ENCODE data around the gene IARS1. TPM values are rescaled to one million over a fixed set of nuclear protein-coding genes. Genes with fewer than 3 reads are reported as not detected.

Gene IARS1
- total RNA-seq, 6 donors from 2014 or later = 39.0 to 114 (median 71.9) TPM

GRCh38 chr9:92312887-92313623, 19.6 kb upstream of the IARS1 start:
- DNase-seq (no peak), ATAC-seq (ENCODE audit: low FRiP score in 2 of 2) (no peak)
- H3K27ac ChIP-seq = peak overlapping the region in 1 of 4 donors; percentile 48
- 50 to 54% methylated on average over 6 of the region's 6 CpGs for WGBS, 2 donors
- peaks cover 0 to 8% (median 0%) of the 10 kb centered on the region in 4 donors for H3K4me1 ChIP-seq
- no peak overlapping the region for H3K4me3 ChIP-seq
- H3K27me3 ChIP-seq = no peaks in the 10 kb centered on the region
- TF ChIP-seq, protein P1, sequence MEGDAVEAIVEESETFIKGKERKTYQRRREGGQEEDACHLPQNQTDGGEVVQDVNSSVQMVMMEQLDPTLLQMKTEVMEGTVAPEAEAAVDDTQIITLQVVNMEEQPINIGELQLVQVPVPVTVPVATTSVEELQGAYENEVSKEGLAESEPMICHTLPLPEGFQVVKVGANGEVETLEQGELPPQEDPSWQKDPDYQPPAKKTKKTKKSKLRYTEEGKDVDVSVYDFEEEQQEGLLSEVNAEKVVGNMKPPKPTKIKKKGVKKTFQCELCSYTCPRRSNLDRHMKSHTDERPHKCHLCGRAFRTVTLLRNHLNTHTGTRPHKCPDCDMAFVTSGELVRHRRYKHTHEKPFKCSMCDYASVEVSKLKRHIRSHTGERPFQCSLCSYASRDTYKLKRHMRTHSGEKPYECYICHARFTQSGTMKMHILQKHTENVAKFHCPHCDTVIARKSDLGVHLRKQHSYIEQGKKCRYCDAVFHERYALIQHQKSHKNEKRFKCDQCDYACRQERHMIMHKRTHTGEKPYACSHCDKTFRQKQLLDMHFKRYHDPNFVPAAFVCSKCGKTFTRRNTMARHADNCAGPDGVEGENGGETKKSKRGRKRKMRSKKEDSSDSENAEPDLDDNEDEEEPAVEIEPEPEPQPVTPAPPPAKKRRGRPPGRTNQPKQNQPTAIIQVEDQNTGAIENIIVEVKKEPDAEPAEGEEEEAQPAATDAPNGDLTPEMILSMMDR (IDR thresholded peaks at IDR 0.05) = no peak
- TF ChIP-seq EP300 (IDR thresholded peaks at IDR 0.05) (no peak), POLR2A (IDR thresholded peaks at IDR 0.05) (no peak), POLR2AphosphoS5 (IDR thresholded peaks at IDR 0.05) (no peak)
- H3K36me3 ChIP-seq = peaks cover 26 to 64% (median 49%) of the 10 kb centered on the region in 4 donors
- H3K9me3 ChIP-seq = no peaks in the 10 kb centered on the region

GRCh38 chr9:92310562-92310961, 17.1 kb upstream of the IARS1 start:
- no peak overlapping the region for H3K27ac ChIP-seq
- H3K4me1 ChIP-seq = peaks cover 0 to 8% (median 0%) of the 10 kb centered on the region in 4 donors
- WGBS, 2 donors = 94 to 96% methylated on average over 3 of the region's 3 CpGs
- H3K4me3 ChIP-seq = no peak overlapping the region
- H3K36me3 ChIP-seq = peaks cover 8 to 65% (median 43%) of the 10 kb centered on the region in 4 donors
- TF ChIP-seq, protein P1 (IDR thresholded peaks at IDR 0.05) = no peak
- TF ChIP-seq EP300 (IDR thresholded peaks at IDR 0.05) (no peak), POLR2AphosphoS5 (IDR thresholded peaks at IDR 0.05) (no peak), POLR2A (IDR thresholded peaks at IDR 0.05) (no peak)
- ATAC-seq (ENCODE audit: low FRiP score in 2 of 2) (no peak), DNase-seq (no peak)
- no peaks in the 10 kb centered on the region for H3K9me3 ChIP-seq
- H3K27me3 ChIP-seq = no peaks in the 10 kb centered on the region

DNA sequence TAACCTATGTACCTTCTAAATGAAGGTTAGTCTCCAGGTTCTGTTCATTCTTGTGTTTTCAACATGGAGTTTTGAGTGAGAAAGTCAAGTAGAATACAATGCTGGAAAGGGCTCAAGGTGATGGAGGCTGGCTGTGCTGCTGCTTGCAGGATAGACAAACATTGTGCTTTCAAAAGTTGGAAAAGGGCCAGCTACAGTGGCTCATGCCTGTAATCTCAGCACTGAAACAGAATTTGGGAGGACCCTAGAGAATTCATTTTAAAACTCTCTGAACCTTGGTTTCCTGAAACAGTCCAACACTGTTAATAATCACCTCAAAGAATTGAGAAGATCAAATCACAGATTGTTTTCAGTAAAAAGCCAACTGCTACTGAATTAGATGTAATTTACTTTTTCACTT, 15.4 kb upstream of the IARS1 start:
- no peak overlapping the region for H3K4me3 ChIP-seq
- ATAC-seq (ENCODE audit: low FRiP score in 2 of 2) = no peak
- H3K4me1 ChIP-seq = peaks cover 0 to 8% (median 0%) of the 10 kb centered on the region in 4 donors
- no peaks in the 10 kb centered on the region for H3K27me3 ChIP-seq
- TF ChIP-seq EP300 (IDR thresholded peaks at IDR 0.05) (no peak), POLR2AphosphoS5 (IDR thresholded peaks at IDR 0.05) (no peak), POLR2A (IDR thresholded peaks at IDR 0.05) (no peak)
- TF ChIP-seq, protein P1 (IDR thresholded peaks at IDR 0.05) = no peak
- no peaks in the 10 kb centered on the region for H3K9me3 ChIP-seq
- H3K36me3 ChIP-seq = peaks cover 18 to 75% (median 55%) of the 10 kb centered on the region in 4 donors
- no peak overlapping the region for H3K27ac ChIP-seq
- no peak for DNase-seq

- H3K4me1 ChIP-seq = no peaks in the 10 kb centered on the region
- H3K9me3 ChIP-seq = no peaks in the 10 kb centered on the region
- H3K36me3 ChIP-seq = peaks cover 21 to 92% (median 69%) of the 10 kb centered on the region in 4 donors
- TF ChIP-seq POLR2A (IDR thresholded peaks at IDR 0.05) (no peak), POLR2AphosphoS5 (IDR thresholded peaks at IDR 0.05) (no peak), EP300 (IDR thresholded peaks at IDR 0.05) (no peak)
- TF ChIP-seq, protein P1 (IDR thresholded peaks at IDR 0.05) = no peak
- no peaks in the 10 kb centered on the region for H3K27me3 ChIP-seq
- WGBS, 2 donors = 62 to 83% methylated on average over 1 of the region's 1 CpG
- ATAC-seq (ENCODE audit: low FRiP score in 2 of 2) = no peak
- H3K27ac ChIP-seq = no peak overlapping the region
- no peak for DNase-seq
- no peak overlapping the region for H3K4me3 ChIP-seq
Observed at GRCh38 chr9:92300936-92301335, 7.4 kb upstream of the IARS1 start.

DNA sequence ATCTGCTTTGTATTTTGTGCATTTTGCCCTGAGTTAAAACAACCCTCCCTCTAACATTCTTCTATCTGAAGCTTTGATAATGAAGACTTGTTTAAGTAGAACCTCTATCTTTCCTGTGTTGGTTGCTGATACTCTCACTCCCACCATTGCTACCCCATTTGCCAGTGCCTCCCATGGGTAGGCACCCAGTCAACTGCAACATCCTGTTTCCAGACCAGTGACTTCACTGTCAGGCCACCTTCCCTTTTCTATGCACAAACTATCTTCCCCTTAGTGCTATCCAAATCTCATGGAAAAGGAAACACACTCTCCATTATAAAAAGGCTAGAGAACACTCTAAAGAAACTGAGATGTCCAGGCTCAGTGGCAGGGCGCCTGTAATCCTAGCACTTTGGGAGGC, 5.6 kb upstream of the IARS1 start:
- TF ChIP-seq EP300 (IDR thresholded peaks at IDR 0.05) = no peak
- TF ChIP-seq, protein P1 (IDR thresholded peaks at IDR 0.05) = no peak
- TF ChIP-seq POLR2AphosphoS5 (IDR thresholded peaks at IDR 0.05) = no peak
- no peak for TF ChIP-seq POLR2A (IDR thresholded peaks at IDR 0.05)
- H3K4me1 ChIP-seq = peaks cover 5 to 9% (median 7%) of the 10 kb centered on the region in 4 donors
- H3K27me3 ChIP-seq = no peaks in the 10 kb centered on the region
- ATAC-seq (ENCODE audit: low FRiP score in 2 of 2) (no peak), DNase-seq (no peak)
- peaks cover 10 to 74% (median 53%) of the 10 kb centered on the region in 4 donors for H3K36me3 ChIP-seq
- H3K9me3 ChIP-seq = no peaks in the 10 kb centered on the region
- no peak overlapping the region for H3K4me3 ChIP-seq
- H3K27ac ChIP-seq = no peak overlapping the region
- WGBS, 2 donors = 86 to 88% methylated on average over 1 of the region's 1 CpG
